ENCODE results near the gene GTSE1.

DNA sequence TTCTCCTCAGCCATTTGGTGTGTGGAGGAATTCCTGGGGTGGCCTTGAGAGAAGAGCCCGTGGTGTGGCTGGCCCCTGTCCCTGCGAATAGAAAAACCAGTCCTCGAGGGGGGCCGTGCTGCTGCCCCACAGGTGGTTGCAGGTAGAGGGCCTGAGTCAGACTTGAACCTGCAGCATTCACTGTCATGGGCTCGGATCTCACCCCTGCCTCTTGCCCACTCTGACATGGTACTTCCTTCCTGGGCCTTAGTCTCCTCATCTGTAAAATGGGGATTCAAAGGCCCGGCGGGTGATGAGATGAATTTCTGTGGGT lies 58.3 kb downstream of the GTSE1 start:
- TF ChIP-seq, protein P1, sequence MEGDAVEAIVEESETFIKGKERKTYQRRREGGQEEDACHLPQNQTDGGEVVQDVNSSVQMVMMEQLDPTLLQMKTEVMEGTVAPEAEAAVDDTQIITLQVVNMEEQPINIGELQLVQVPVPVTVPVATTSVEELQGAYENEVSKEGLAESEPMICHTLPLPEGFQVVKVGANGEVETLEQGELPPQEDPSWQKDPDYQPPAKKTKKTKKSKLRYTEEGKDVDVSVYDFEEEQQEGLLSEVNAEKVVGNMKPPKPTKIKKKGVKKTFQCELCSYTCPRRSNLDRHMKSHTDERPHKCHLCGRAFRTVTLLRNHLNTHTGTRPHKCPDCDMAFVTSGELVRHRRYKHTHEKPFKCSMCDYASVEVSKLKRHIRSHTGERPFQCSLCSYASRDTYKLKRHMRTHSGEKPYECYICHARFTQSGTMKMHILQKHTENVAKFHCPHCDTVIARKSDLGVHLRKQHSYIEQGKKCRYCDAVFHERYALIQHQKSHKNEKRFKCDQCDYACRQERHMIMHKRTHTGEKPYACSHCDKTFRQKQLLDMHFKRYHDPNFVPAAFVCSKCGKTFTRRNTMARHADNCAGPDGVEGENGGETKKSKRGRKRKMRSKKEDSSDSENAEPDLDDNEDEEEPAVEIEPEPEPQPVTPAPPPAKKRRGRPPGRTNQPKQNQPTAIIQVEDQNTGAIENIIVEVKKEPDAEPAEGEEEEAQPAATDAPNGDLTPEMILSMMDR (IDR thresholded peaks at IDR 0.05 in 8 of 11, conservative IDR thresholded peaks at IDR 0.05 in 3 of 11), result no peak
- TF ChIP-seq POLR2AphosphoS5 (IDR thresholded peaks at IDR 0.05), result no peak
